Adrenal gland (tissue), 12 donors: ENCODE results near the gene ASTE1. TPM values are rescaled to one million over a fixed set of nuclear protein-coding genes. Genes with fewer than 3 reads are reported as not detected.

Source experiments
- DNase-seq, 7 donors: peaks; one replicate each; pipeline ENCODE4 v3.0.0-alpha.2; 2019 to 2020
- H3K27ac ChIP-seq, 5 donors: fragments of 200-600 bp; sonication (generic) in 4 of 5; 1 replicate in 3 of 5; 2 replicates in 2 of 5; pipeline versions ENCODE4 v1.5.1 to v1.8.0; 2016 to 2020; ENCODE audit warnings: mild to moderate bottlenecking in 1 of 5
- H3K27me3 ChIP-seq: fragments of 200-600 bp; 2 replicates; pipeline ENCODE4 v1.8.0; 2021
- H3K36me3 ChIP-seq, 2 donors: fragments of 200-600 bp; replicated peaks in 1 of 2; 1 replicate in 1 of 2; 2 replicates in 1 of 2; pipeline versions ENCODE4 v1.5.1 to v1.8.0; 2018 to 2022
- H3K4me1 ChIP-seq, 2 donors: fragments of 200-600 bp; replicated peaks in 1 of 2; 1 replicate in 1 of 2; 2 replicates in 1 of 2; pipeline versions ENCODE4 v1.5.1 to v1.8.0; 2018 to 2021
- H3K4me3 ChIP-seq, 4 donors: fragments of 200-600 bp; sonication (generic) in 3 of 4; one replicate each; pipeline ENCODE4 v1.5.1; 2016 to 2018
- H3K9me3 ChIP-seq, 3 donors: fragments of 200-600 bp; sonication (generic) in 1 of 3; replicated peaks in 1 of 3; 1 replicate in 2 of 3; 2 replicates in 1 of 3; pipeline versions ENCODE4 v1.5.1 to v1.8.0; 2016 to 2021
- POLR2A ChIP-seq, 2 donors: fragments of 450-650 bp; IDR thresholded peaks; one replicate each; pipeline ENCODE4 v1.6.1; 2017; ENCODE audit warnings: antibody characterized with exemption in 2 of 2, mild to moderate bottlenecking in 2 of 2, moderate library complexity in 1 of 2
- WGBS, 4 donors: extraction: QIAGEN DNeasy Blood & Tissue Kit in 2 of 4; methylation state at CpG; one replicate each; pipeline versions ENCODE4 v1.1.5 to v1.1.7; 2013 to 2017; 5-methylcytosine and 5-hydroxymethylcytosine counted together
- intact Hi-C, 2 donors: fragments of 100-400 bp; cut with DNase I; formaldehyde crosslinking; loops; one replicate each; pipeline versions ENCODE4 v1.14.1 to v1.15.0; 2022 to 2023
- polyA plus RNA-seq, 3 donors: library from polyadenylated mRNA; stranded (reverse); fragments of 200-250 nt in 2 of 3; fragments of 350-450 nt in 1 of 3; fragmentation: Illumina TruSeq in 1 of 3; extraction: RNeasy Lipid Tissue Mini Kit (QIAGEN cat#74804) in 1 of 3; gene quantifications; one replicate each; pipeline ENCODE4 v1.2.3, GENCODE V29; 2013 to 2014
- total RNA-seq, 9 donors: library from RNA; depleted of rRNA in 4 of 9; stranded (reverse); fragments of >200 nt in 4 of 9; fragments of 120-200 nt in 1 of 9; fragmentation: NEBNext Ultra II Directional in 1 of 9; extraction: Animal tissue kit (Norgen Biotek cat#: 25700) in 1 of 9; gene quantifications; one replicate each; pipeline versions ENCODE4 v1.1.0 to v1.2.4, GENCODE V29; 2013 to 2023
- TF ChIP-seq, protein P1 (sequence below), 6 experiments: fragments of 450-650 bp in 4 of 6; fragments of 200-600 bp in 2 of 6; sonication (generic) in 1 of 6; IDR thresholded peaks; 1 replicate in 5 of 6; 2 replicates in 1 of 6; pipeline versions ENCODE4 v1.5.1 to v1.8.0; 2016 to 2021; ENCODE audit warnings: antibody characterized with exemption in 6 of 6, mild to moderate bottlenecking in 2 of 6, moderate library complexity in 1 of 6
- donor health status: healthy with polysubstance abuse.
- donor health status: Bipolar disorder and iron deficiency.
- donor health status: DM: yes; HTN: yes; CAD: no.
- donor health status: DM: no; HTN: no; CAD: no.
- donor health status: DM: no; HTN: no; CAD: no.
- donor health status: DM: yes; HTN: yes; CAD: no.

ASTE1 gene
- total and polyA plus RNA-seq, 12 donors, result 1.8 to 8.7 (median 6.1) TPM

DNA sequence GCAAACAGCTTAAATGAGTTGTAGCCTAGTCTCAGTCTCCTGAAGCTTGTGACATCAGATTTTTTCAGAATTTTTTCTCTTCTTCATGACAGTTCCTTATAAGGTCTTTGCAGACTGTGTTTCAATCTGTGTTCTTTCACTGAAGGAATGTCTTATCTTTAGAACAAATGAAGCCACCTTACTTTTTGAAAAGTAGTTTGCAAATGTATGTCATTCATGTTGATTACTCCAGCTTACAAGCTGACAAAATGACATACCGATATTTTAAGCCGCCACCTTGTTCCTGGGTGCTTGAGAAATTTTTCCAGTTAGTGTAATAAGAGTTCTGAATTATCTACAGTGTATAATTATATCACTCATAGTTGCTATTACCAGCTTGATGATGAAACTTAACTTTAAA, 57.0 kb downstream of the ASTE1 start:
- H3K4me1 ChIP-seq, result no peaks in the 10 kb centered on the region
- no peaks in the 10 kb centered on the region for H3K9me3 ChIP-seq
- H3K27me3 ChIP-seq, result no peaks in the 10 kb centered on the region
- peaks cover 0 to 14% of the 10 kb centered on the region in 2 donors for H3K36me3 ChIP-seq
- WGBS, 4 donors, result 96 to 100% (median 98%) methylated on average over 2 of the region's 2 CpGs
- no peak for TF ChIP-seq POLR2A (IDR thresholded peaks at IDR 0.05)
- TF ChIP-seq, protein P1, sequence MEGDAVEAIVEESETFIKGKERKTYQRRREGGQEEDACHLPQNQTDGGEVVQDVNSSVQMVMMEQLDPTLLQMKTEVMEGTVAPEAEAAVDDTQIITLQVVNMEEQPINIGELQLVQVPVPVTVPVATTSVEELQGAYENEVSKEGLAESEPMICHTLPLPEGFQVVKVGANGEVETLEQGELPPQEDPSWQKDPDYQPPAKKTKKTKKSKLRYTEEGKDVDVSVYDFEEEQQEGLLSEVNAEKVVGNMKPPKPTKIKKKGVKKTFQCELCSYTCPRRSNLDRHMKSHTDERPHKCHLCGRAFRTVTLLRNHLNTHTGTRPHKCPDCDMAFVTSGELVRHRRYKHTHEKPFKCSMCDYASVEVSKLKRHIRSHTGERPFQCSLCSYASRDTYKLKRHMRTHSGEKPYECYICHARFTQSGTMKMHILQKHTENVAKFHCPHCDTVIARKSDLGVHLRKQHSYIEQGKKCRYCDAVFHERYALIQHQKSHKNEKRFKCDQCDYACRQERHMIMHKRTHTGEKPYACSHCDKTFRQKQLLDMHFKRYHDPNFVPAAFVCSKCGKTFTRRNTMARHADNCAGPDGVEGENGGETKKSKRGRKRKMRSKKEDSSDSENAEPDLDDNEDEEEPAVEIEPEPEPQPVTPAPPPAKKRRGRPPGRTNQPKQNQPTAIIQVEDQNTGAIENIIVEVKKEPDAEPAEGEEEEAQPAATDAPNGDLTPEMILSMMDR (IDR thresholded peaks at IDR 0.05), result no peak
- no peak for DNase-seq
- intact Hi-C loops, result no loop called here
- H3K4me3 ChIP-seq, result no peak overlapping the region
- H3K27ac ChIP-seq, result no peak overlapping the region

DNA sequence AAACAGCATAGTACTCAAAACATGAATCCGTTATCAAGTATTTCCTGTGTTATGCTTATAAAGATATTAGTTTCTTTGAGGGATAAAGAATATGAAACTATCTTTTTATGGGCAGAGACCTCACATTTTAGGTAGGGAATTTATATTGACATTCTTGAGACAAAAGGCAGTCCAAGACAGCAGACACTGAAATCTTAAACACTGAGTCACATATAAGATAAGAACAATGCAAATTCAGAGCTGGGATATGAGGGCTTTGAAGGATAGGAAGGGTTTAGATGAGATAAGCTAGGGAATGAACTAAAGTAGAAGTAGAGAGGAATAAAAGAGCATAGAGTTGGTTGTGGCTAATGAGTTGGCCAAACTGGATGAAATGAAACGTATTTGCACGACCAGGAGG, 58.4 kb downstream of the ASTE1 start:
- intact Hi-C loops, result no loop called here
- Histone ChIP-seq H3K36me3 (peaks cover 0 to 14% of the 10 kb centered on the region in 2 donors), H3K27ac (no peak overlapping the region)

DNA sequence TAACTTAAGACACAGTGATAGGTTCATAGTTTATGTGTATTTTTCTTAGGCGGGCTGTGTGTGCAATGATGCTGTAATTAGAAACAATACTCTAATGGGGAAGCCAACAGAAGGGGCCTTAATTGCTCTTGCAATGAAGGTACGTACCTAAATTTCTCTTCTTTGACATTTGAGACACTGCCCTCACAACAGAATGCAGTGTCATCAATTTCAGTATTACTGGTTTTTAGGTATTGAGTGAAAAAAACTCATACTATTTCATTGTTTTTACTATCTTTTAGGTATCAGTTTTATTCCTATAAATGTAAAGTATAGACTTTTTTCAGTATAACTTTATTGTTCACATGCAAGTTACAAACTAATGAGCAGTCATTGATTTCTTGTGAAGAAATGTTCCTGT, 59.3 kb downstream of the ASTE1 start:
- Histone ChIP-seq H3K27me3 (no peaks in the 10 kb centered on the region), H3K4me3 (no peak overlapping the region), H3K36me3 (peaks cover 0 to 14% of the 10 kb centered on the region in 2 donors), H3K9me3 (no peaks in the 10 kb centered on the region), H3K4me1 (no peaks in the 10 kb centered on the region), H3K27ac (no peak overlapping the region)
- 89 to 100% (median 97%) methylated on average over 2 of the region's 2 CpGs for WGBS, 4 donors
- no peak for TF ChIP-seq POLR2A (IDR thresholded peaks at IDR 0.05)
- TF ChIP-seq, protein P1 (IDR thresholded peaks at IDR 0.05), result no peak
- DNase-seq, result no peak
- intact Hi-C loops, result no loop called here

More for the DNA sequence above, 58.4 kb downstream of the ASTE1 start:
- DNase-seq, result no peak
- no peaks in the 10 kb centered on the region for H3K27me3 ChIP-seq
- TF ChIP-seq POLR2A (IDR thresholded peaks at IDR 0.05), result no peak
- TF ChIP-seq, protein P1 (IDR thresholded peaks at IDR 0.05), result no peak
- 77 to 97% (median 93%) methylated on average over 3 of the region's 3 CpGs for WGBS, 4 donors
- H3K9me3 ChIP-seq, result no peaks in the 10 kb centered on the region
- no peaks in the 10 kb centered on the region for H3K4me1 ChIP-seq
- H3K4me3 ChIP-seq, result no peak overlapping the region

DNA sequence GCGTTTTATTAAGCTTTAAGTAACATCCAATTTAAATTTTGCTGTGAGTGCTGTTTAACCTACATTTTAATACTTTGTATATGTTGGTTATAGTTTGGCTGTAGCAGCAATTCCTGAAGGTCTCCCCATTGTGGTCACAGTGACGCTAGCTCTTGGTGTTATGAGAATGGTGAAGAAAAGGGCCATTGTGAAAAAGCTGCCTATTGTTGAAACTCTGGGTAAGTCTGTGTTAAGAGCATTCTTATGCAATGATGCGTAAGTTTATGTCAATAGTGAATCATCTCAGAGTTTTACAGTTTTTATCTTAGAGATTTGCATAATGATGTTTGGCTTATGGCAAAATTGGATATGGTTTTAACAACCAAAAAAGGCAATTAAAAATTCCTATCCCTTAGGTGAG, 62.7 kb downstream of the ASTE1 start:
- H3K4me3 ChIP-seq, result no peak overlapping the region
- H3K27me3 ChIP-seq, result no peaks in the 10 kb centered on the region
- H3K9me3 ChIP-seq, result no peaks in the 10 kb centered on the region
- 92 to 96% (median 93%) methylated on average over 3 of the region's 3 CpGs for WGBS, 4 donors
- H3K27ac ChIP-seq, result no peak overlapping the region
- intact Hi-C loops, result no loop called here
- DNase-seq, result no peak
- H3K36me3 ChIP-seq, result peaks cover 0 to 25% of the 10 kb centered on the region in 2 donors
- H3K4me1 ChIP-seq, result no peaks in the 10 kb centered on the region
- TF ChIP-seq, protein P1 (IDR thresholded peaks at IDR 0.05), result no peak
- no peak for TF ChIP-seq POLR2A (IDR thresholded peaks at IDR 0.05)

Other genes starting within 250 kb of the ASTE1 start
- 10 to 100 TPM; 39.7 to 78.6 (median 57.5) TPM for gene ATP2C1, start 132.7 kb downstream of the ASTE1 start, total RNA-seq
- 10 to 100 TPM; 26.7 to 71.0 (median 27.6) TPM for gene ATP2C1, start 132.7 kb downstream of the ASTE1 start, polyA plus RNA-seq
- gene NEK11, start 52 bp upstream of the ASTE1 start, total RNA-seq, result 10 to 100 TPM in 5 of 9 donors, 1 to 10 TPM in 4; 5.2 to 19.8 (median 10.0) TPM
- gene NEK11, start 52 bp upstream of the ASTE1 start, polyA plus RNA-seq, result 1 to 10 TPM; 5.6 to 7.3 (median 6.8) TPM